DMS53 treated with DMSO at 0.1 percent for 48 hours (cell line): ENCODE measurements around the gene CDC6.

Experiments used
- DNase-seq: peaks from one replicate; lab custom pipeline; 2025; ENCODE audit not compliant: unreplicated experiment; lab: John Stamatoyannopoulos, UW

The CDC6 gene

DNA sequence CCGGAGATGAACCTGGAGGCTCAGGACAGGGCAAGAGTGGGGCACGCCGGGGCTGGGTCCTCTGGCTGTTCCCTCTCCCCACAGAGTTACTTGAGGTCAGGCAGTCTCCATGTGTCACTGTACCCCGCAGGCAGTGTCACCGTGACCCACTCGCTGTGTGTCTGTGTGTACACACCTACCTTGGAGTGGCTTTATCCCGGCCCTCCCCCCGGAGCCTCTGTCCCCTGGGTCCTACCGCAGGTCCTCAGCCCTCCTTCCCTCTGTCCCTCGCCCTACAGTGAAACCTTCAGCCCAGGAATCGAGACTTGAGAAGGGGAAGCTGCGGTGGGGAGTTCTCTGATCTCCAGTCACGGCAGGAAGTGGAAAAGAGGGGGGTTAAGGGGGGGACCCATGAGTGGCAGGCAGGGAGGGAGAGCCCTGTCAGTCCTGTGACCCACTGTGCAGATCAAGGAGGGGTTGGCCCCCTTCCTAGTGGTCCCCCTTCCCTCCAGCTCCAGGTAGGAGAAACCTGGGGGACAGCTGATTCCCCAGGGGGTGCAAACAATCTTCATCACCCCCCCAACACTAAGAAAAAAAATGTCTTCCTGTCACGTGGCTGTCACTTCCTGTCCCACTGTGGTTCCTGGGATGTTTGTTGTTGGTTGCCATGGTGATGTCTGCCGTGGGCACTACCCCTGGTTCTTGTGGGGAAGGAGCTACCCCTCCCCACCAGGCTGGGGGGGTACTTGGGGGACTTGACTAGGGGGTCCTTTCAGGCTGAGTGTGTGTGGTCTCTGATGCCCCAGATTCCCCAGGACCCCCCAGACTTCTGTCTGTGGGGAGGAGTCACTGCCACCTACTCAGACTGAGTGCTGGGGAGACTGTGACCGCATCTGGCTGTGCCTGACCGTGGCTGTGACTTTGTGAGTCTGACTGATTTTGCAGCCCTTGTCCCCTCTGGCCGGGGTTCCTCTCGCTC lies 35.0 kb downstream of the CDC6 start:
- DNase-seq: no peak

DNA sequence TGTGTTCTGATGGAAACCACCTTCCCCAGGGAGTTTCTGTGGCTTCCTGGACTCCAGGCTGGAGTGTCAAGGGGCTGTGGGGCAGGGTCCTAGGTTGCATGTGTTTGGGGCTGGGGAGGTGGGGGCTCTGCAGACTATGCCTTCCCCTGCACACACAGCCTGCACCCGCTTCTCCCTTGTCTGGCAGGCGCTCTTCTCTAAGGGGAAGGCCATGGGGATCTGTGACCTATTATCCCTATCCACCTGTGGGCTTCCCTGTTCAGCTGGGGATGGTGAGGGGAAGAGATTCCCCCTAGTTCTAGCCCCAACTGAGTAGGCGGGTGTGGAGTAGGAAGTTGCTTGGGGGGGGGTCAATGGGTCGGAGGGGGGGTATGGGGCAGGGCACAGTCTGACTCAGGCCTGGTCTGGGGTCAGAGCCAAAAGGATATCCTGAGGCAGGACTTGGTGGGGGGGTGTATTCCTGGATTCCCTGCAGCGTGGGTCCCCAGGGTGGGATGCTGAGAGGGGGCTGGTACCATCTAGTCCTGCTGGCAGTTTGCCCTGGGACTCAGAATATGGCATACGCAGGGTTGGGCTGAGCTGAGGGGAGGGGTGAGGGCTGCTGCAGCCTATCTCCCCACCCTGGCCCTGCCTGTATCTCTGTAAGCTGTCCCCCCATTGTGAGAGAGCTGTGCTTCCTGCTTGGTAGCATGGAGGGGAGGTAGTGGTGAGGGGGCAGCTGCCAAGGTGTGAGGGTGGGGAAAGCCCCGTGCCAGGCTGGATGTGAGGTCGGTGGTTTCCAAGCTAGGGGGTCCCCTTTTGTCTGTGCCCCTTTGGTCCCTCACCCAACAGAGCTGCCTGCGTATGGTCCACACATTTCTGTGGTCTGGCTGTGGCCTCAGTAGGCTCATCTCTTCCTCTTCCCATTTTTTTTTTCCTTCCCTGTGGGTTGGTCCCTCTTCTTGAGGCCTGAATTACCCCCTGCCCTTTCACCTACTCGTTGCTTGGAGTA lies 36.0 kb downstream of the CDC6 start:
- no peak for DNase-seq

DNA sequence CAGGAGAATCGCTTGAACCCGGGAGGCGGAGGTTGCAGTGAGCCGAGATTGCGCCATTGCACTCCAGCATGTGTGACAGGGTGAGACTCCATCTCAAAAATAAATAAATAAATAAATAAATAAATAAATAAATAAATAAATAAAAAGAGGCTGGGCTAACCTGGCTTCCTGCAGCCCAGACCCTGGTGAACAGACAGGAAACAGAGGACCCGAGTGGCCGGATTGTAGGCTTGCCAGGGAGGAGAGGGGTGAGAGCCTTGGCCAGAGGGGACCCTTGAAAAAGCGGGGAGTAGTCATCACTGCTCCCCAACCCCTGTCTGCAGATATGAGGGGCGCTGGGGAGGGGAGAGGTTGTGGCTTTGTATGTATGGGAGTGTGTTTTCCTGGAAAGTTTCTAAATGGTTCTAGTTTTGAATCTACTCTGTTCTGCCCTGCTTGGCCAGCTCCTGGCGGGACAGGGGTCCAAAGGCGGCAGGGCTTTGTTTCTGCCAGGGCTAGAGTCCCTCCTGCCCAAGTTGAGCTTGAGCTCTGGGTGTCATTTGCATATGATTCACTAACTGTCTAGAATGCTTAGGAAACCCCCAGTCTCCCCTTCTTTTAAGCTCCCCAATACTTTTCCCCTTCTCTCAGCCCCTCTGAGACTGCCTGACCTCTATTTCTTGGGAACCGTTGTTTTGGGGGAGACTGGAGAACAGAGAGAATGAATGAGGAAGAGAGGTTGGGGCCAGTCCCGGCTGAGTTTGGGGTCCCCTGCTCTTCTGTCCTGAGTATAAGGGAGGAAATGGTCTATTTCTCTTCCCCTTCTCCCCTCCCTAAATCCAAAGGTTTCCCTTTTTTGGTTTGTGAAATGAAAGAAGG lies 37.7 kb downstream of the CDC6 start:
- no peak for DNase-seq

DNA sequence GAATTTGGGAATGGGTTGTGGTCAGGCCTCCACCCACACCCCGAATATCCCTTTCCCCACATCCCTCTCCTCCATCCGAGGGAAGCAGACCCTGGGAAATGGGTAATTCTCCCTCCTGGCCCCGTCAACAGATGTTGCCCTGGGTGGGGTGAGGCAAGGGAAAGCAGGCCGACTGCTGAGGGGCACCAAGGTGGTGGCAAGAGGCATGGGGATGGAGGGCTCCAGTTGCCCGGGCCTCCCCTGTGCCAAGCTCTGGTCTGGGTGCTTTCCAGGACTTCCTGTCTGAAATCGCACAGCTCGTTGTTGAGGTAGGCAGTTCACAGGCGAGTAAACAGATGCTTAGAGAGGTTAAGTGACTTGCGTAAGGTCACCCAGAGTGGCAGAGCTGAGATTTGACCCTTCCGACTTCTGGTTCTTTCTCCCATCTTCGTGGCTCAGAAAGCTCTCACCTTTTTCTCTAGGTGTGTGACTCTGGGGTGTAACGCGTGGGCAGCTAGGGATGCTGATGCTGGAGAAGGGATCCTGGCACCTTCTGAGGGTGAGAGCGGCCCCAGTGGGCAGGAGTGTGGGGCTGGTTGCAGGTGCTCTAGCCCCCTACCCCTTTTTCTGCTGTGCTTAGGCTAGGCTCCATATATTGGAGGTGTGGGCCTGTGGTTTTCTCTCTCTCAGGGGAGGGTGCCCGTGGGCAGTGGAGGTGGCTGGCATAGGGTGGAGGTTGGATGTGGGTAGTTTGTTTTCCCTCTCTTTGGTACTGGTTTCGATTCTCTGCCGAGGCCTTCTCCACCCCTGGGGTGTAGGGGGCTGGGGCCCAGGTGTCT lies 38.5 kb downstream of the CDC6 start:
- DNase-seq: no peak

DNA sequence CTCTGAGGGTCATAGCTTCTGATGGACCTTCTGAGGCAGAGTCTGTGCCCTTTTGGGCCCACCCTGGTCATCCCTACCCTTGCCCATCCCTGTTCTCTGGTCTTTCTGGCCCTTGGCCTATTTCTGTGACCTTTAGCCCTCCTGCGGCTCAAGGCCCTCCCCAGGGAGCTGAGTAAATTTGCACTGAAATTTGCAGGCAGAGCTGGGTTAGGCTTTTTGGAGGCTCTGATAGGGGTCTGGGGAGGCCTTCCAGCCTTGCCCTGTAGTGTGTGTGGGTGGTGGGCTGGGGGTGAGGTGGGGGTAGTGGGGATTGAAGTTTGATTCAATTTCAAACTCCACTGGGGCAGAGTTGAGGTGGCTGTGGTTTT lies 39.1 kb downstream of the CDC6 start:
- no peak for DNase-seq

DNA sequence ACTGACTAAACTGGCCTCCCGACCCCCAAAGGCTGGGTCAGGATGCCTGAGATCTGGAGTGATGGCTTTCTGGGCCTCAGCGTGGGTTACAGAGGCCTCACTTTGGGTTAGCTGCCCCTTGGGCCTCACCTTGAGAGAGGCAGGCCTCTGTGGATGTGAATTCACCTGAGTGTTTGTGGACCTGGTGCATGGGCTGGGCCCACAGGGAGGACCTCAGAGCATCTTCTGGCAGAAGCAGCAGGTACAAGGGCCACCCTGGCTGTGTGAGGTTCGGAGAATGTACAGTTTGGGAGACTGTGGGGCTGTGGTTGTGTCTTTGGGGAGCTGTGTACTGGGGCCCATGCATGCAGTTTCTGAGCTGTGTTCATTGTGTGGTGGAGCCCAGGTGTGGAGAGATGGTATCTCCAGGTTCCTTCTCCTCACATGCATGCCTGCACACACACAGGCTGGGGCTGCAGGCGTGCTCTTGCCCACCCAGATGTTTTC lies 39.6 kb downstream of the CDC6 start:
- no peak for DNase-seq

DNA sequence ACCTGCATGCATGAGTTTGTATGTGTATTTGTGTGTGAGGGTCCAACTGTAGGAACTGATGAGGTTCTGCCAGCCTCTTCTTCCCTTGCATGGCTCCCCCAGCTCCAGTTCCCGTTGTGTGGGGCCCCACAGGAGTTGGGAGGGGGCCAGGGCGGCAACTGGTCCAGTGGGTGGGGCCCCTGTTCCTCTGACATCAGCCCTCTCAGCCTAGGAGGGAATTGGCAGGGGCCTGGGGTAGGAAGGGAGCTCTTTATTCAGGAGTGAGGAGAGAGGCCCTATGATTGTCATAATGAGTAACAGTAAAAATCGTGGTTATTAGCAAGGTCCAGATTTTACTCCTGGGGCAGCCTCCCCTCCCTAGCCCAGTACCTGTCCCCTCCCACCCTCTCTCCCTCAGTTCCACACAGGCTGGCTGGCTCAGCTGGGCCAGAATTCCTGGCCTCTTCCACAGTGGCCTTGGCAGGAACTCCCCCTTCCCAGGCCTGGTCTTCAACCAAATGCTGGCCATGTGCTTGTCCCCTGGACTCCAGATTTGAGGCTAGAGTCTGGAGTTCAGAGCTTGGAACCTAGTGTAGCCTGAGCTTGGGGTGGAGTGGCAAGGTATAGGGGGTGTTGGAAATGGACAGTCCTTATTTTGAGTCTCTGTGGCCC lies 40.2 kb downstream of the CDC6 start:
- no peak for DNase-seq

DNA sequence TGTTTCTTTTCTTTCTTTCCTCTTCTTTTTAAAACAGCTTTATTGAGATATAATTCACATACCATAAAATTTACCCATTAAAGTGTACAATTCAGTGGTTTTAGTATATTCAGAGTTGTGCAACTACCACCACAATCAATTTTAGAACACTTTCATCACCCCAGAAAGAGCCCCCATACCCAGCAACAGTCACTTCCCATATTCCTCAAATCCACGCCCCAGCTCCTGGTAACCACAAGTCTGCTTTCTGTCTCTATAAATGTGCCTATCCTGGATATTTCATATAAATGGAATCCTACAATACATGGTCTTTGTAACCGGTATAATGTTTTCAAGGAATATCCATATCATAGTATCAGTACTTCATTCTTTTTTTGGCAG lies 40.7 kb downstream of the CDC6 start:
- no peak for DNase-seq

DNA sequence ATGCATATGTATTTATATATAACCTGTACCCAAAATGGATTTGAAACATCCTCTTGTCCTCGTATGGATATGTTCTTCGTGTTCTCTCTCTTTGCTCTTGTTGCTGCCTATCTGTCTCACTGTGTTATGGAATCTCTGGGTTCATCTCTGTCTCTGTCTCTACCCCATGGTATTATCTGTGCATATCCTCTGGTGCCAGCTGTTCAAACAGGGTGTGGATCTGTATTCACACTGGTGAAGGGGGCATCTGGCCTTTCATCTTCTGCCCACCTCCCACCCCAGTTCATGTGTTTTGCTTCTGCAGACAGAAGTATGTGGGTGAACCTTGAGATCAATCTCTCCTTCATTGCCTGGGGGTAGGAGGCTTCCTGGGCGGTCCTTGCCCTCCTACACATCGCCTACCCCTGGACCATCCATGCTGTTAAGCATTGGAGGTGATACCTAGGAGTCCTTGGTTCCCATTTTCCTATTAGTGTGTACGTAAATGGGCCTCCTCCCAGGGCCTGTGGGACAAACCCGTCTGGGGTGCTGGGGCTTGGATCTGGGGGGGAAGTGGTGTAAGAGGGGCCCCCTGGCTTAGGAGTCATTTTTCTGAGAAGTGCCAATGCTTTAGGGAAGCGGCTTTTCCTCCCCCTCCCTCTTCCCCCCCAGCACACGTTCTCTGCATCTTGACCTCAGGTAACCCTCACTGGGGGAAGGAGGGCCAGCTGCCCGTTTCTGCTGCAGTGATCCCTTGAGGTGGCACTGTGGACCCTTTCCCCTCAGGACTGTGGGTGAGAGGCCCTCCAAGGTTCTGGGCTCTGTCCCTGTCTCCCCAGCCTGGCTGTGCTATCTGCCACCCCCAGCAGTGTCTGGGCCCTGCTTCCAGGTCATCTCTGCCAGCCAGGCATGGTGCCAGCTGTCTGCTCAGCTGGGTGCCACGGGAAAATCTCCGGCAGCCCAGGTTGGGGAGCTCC lies 42.4 kb downstream of the CDC6 start:
- peak; percentile 13 for DNase-seq

DNA sequence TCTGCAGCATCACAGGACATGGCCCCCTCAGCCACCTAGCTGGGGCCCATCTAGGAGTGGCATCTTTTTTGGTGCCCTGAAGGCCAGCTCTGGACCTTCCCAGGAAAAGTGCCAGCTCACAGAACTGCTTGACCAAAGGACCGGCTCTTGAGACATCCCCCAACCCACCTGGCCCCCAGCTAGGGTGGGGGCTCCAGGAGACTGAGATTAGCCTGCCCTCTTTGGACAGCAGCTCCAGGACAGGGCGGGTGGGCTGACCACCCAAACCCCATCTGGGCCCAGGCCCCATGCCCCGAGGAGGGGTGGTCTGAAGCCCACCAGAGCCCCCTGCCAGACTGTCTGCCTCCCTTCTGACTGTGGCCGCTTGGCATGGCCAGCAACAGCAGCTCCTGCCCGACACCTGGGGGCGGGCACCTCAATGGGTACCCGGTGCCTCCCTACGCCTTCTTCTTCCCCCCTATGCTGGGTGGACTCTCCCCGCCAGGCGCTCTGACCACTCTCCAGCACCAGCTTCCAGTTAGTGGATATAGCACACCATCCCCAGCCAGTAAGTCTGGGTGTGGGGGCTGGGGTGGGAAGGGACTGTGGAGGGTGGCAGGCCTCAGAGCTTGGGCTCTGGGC lies 43.3 kb downstream of the CDC6 start:
- no peak for DNase-seq

DNA sequence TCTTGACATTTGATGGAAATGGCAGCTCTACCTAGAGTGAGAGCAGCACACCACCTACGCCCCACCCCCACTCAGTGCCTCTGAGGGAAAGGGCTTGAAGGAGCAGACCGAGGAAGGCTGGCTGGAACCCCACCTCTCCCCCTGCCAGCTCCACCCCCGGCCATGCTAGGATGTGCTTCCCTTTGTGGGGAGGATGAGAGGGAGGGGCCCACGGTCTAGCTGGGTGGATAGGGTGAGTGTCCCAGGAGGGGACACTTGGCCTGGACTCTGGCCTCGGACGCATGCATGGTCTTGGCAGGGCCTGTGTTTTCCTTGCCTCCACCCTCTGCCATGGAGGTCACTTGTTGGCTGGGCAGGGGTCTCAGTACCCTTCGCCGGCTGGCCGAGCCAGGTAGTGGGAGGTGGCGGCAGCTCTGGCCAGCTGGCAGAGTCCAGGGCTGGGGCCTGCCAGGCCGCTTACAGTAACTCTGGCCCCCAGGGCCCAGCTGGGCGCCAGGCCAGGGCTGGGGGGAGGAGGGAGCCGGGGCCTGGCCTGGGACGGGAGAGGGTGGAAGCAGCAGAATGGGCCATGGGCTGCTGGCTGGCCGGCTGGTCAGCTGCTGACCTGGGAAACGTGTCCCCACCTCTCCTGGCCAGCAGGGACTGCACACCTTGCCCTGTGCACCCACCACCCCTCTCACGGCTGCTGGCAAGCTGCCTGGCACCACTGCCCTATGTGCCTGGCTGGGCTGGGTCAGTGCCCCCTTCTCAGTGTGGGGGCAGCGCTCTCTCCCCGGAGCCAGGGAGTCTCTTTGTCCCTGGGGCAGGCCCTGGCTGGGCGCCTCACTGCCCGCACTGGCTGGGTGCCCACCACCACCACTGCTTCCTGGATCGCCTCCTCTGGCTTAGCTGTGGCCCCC lies 44.3 kb downstream of the CDC6 start:
- peak; percentile 33 for DNase-seq

DNA sequence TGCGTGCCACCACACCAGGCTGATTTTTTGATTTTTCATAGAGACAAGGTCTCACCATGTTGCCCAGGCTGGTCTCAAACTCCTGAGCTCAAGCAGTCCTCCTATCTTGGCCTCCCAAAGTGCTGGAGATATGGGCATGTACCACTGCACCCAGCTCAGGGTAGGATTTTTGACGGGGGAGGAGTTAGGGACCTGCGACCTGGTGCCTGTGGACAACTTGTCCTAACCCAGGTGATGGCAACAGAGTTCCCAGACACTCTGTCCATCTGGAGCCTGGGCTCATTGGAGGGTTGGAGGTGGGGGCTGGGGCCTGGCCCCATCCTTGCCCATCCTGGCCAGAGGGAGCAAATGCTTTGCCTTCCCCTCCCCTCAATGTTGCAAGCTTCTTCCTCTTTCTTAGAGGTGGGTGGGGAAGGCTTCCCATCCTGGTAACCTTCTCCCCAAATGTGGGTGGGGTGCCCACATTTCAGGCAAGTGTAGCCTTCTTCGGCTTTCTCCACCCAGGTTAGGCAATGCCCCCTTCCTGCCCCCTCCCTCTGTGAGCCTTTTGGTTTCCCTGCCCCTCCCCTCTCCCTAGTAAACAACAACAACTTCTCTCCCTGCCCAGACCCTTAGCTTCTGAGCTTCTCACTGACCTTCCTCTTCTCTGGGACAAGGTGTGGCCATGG lies 46.2 kb downstream of the CDC6 start:
- DNase-seq: no peak

DNA sequence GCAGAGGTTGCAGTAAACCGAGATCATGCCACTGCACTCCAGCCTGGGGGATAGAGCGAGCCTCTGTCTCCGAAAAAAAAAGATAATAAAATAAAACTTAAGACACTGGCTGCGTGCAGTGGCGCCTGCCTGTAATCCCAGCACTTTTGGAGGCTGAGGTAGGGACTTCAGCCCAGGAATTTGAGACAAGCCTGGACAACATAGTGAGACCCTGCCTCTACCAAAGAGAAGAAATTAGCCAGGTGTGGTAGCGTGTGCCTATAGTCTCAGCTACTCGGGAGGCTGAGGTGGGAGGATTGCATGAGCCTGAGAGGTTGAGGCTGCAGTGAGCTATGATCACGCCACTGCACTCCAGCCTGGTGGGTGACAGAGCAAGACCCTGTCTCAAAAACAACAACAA lies 47.9 kb downstream of the CDC6 start:
- no peak for DNase-seq

DNA sequence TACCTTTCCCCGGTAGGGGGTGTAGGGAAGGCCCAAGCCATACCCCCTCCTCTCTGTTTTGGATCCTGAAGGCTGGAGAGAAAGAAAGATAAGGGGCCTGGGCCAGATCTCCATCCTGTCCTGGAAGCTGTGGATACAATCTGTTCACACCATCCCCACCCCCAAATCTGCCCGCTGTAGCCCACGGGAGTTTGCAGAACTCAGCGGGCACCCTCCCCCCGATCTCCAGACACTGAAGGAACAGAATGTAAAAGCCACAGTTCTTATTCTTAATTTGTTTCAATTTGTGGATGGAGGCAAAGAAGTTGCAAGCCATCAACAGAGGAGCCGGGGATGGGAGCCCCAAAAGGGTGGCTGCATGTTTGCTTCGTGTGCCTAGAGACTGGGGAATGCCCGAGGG lies 49.7 kb downstream of the CDC6 start:
- DNase-seq: no peak

DNA sequence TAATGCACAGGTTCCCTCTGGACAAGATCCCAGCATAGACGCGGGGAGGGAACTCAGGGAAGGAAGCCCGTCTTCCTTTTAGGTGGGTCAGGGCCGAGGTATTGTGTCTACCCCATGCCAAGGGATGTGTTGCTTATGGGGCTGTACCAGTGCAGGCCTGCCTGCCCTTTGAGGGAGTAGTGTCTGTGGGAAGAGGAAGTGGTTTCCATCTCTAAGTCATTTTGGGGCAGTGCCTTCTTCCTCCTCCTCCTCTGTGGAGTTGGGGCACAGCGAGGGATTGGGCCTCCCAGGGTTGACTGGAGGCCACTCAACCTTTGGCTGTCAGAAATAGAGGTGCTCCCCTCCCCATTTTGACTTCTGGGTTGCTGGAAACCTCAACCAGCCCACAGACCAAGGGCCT lies 50.4 kb downstream of the CDC6 start:
- no peak for DNase-seq

DNA sequence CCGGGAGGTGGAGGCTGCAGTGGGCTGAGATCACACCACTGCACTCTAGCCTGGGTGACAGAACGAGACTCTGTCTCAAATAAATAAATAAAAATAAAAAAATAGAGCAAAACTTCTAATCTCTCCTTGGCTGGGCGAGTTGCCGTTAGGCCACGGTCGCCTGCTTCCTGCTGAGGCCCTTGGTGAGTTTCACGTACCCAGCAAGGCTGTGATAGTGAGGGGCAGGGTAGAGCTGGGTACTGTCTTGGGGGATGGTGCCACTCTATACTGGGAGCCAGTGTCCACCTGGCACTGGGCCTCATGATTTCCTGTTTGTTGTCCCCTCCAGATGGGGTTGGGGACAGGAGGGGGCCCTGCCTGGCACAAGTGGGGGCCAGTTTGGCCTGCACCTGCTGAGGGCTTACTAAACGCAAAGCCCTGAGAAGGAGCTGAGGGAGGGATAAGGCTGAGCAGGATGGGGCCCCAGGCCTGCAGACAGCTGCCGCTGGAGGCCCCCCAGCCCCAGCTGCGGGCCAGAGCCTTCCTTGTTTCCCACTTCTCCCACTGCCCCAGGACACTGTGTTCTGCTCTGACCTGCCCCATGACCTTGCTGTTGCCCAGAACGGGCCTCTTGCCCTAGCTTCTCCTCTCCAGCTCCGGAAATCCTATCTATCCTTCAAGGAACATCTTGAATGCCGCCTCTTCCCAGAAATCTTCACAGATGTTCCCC lies 51.4 kb downstream of the CDC6 start:
- no peak for DNase-seq
